Esophagus (tissue), 2 donors: Measurements from ENCODE around the gene DHTKD1. TPM values are rescaled to one million over a fixed set of nuclear protein-coding genes. Genes with fewer than 3 reads are reported as not detected.

Source experiments
- H3K27ac ChIP-seq, 2 donors: one replicate each; pipeline ENCODE4 v1.5.1; 2013; ENCODE audit warnings: low read depth in 2 of 2, mild to moderate bottlenecking in 2 of 2, inconsistent platforms in 1 of 2, low read length in 1 of 2, moderate library complexity in 1 of 2
- H3K27me3 ChIP-seq, 2 donors: one replicate each; pipeline ENCODE4 v1.6.1; 2013; ENCODE audit warnings: low read length in 2 of 2, control low read depth in 1 of 2, mild to moderate bottlenecking in 1 of 2; ENCODE audit not compliant: insufficient read depth in 2 of 2, control insufficient read depth in 1 of 2
- H3K36me3 ChIP-seq, 2 donors: one replicate each; pipeline ENCODE4 v1.6.1; 2013; ENCODE audit warnings: low read length in 1 of 2; ENCODE audit not compliant: control insufficient read depth in 2 of 2, insufficient read depth in 2 of 2
- H3K4me1 ChIP-seq, 2 donors: one replicate each; pipeline ENCODE4 v1.6.1; 2013; ENCODE audit warnings: low read length in 1 of 2; ENCODE audit not compliant: control insufficient read depth in 2 of 2, insufficient read depth in 2 of 2
- H3K4me3 ChIP-seq, 2 donors: one replicate each; pipeline ENCODE4 v1.5.1; 2013; ENCODE audit warnings: low read length in 2 of 2, mild to moderate bottlenecking in 2 of 2, low read depth in 1 of 2, moderate library complexity in 1 of 2
- H3K9me3 ChIP-seq, 2 donors: one replicate each; pipeline ENCODE4 v1.6.1; 2013; ENCODE audit warnings: mild to moderate bottlenecking in 2 of 2, low read depth in 1 of 2, low read length in 1 of 2, moderate library complexity in 1 of 2; ENCODE audit not compliant: control insufficient read depth in 2 of 2, insufficient read depth in 1 of 2
- WGBS, 2 donors: extraction: QIAGEN DNeasy Blood & Tissue Kit; methylation state at CpG; one replicate each; pipeline ENCODE4 v1.1.7; 2013; 5-methylcytosine and 5-hydroxymethylcytosine counted together
- polyA plus RNA-seq, 2 donors: library from polyadenylated mRNA; stranded (reverse); fragments of 200-250 nt; gene quantifications; one replicate each; pipeline ENCODE4 v1.2.3, GENCODE V29; 2013
- donor health status: healthy with polysubstance abuse.
- donor health status: Bipolar disorder and iron deficiency.

Gene DHTKD1
- polyA plus RNA-seq, 2 donors: 6.3 to 6.6 TPM

DNA sequence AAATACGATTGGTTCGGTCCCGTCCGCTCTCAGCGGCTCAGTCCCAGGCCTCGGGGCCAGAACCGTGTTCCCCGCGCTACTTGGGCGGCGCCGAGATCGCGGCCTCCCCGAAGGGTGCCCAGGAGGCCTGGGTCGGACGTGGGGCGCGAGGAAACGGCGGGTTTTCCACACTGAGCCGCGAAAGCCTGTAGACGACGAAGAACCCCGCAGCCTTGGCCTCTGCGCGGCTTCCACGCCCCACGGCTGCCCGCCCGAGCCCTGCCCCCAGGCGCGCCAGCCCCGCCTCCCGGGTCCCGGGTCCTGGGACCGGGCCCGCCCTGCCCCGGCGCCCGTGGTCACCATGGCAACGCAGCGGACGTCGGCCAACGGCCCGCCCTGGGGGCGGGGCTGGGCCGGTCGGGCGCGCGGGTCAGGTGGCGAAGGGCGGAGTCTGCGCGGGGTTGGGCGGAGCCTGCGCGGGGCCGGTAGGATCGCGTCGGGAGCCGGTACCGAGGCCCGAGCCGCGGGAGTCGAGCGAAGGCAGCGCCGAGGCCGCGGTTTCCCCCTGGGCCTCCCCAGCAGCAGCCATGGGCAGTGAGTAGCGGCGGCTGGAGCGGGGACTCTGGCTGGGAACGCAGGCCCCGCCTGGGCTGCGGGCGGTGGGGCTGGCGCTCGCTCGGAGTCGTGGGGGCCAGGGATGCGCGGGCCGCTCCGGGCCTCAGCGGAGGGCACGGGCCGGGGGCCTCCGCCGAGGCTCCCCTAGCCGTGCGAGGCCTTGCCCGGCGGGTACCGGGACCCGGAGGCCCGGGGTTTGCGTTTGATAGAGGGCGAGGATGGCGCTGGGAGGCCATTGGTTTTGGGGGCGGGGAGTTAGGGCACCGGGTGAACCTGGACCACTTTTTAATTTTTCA, 60.7 kb downstream of the DHTKD1 start, which contains the start of gene SEC61A2:
SEC61A2 (plus strand) TSS at position 456 of the 890 bp plus-strand sequence; CDS start at position 567, 111 bp downstream.
- H3K9me3 ChIP-seq: no peaks in the 10 kb centered on the region
- no peaks in the 10 kb centered on the region for H3K4me1 ChIP-seq
- no peaks in the 10 kb centered on the region for H3K36me3 ChIP-seq
- peak within 1 kb of the TSS; percentile 71 to 90 for H3K4me3 ChIP-seq
- peak within 1 kb of the TSS; percentile 97 for H3K27ac ChIP-seq
- no peaks in the 10 kb centered on the region for H3K27me3 ChIP-seq
- WGBS, 2 donors: 0 to 1% methylated on average over 91 to 108 of the region's 108 CpGs

DNA sequence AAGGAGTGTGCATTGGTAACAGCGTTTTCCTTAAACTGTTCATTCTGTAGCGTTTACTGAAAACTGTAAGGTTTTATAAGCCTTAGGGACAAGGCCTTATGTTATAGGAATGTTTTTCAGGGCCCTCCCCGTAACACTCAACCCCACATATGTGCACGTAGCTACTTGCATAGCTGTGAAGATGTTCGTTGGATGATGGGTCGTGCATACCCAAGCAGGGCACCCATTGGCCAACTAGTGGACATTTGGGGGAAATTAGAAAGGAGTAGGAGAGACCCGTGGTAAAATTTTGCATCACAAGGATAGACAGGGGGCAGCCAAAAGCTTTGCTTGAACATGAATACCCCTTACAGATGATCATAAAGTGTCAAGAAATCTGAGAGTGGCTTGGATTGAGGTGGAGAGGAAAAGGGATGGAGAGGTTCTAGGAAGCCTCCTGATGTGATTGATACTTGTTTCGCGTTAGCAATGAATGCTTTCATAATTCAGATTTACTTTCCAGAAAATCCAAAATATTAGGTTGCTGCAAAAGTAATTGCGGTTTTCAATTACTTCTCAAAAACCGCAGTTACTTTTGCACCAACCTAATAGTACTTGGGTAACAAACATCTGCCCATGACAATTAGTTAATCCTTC, 61.6 kb downstream of the DHTKD1 start:
- H3K9me3 ChIP-seq: no peaks in the 10 kb centered on the region
- 30% methylated on average over 11 of the region's 11 CpGs for WGBS, 2 donors
- no peak overlapping the region for H3K27ac ChIP-seq
- no peaks in the 10 kb centered on the region for H3K27me3 ChIP-seq
- no peaks in the 10 kb centered on the region for H3K36me3 ChIP-seq
- H3K4me1 ChIP-seq: no peaks in the 10 kb centered on the region
- peak overlapping the region; percentile 71 to 90 for H3K4me3 ChIP-seq

DNA sequence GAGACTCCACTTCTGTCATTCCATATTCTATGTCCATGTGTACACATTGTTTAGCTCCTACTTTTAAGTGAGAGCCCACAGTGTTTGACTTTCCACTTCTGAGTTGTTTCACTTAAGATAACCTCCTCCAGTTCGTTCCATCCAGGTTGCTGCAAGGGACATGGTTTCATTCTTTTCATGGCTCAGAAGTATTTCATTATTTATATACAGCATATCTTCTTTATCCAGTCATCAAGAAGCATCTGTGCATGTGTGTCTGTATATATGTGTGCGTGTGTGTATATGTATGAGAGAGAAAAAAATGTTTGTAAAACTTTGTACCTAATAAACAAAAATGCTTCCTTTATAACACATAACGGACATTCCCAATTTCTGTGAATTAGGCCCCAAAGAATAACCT, 66.9 kb downstream of the DHTKD1 start:
- Histone ChIP-seq H3K27me3 (no peaks in the 10 kb centered on the region), H3K4me1 (no peaks in the 10 kb centered on the region), H3K27ac (no peak overlapping the region), H3K36me3 (no peaks in the 10 kb centered on the region), H3K4me3 (no peak overlapping the region), H3K9me3 (no peaks in the 10 kb centered on the region)
- WGBS, 2 donors: 77 to 87% methylated on average over 3 of the region's 3 CpGs

DNA sequence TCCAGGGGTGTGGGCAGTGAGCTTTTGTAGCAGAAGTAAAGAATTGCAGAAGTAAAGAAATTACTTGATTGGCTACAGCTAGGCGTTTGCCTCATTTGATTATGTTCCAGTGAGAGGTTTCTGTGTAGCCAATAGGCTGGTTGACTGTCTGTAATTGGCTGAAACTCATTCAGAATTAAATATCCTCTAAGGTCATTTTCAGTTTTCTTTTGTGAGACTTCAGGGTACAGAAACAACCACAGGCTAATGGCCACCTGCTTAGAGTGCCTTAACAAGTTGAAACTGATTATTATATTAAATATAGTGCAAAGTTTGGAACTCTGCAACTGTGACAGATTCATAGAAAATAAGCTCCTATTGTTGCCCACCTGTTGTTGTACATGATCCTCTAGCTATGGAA, 71.3 kb downstream of the DHTKD1 start:
- no peaks in the 10 kb centered on the region for H3K4me1 ChIP-seq
- WGBS, 2 donors: 73 to 93% methylated on average over 1 of the region's 1 CpG

DNA sequence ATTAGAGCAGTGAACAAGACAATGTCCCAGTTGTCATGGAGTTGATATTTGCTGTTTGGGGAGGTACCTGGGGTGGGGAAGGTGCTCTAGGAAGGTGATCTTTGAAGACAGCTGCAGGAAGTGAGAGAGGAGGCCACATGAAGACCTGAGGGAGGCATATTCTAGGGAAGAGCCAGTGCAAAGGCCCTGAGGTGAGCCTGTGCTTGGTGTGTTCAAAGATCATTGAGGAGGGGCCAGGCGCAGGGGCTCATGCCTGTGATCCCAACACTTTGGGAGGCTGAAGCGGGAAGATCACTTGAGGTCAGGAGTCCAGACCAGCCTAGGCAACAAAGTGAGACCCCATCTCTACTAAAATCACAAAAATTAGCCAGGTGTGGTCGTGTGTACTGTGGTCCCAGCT, 75.8 kb downstream of the DHTKD1 start:
- Histone ChIP-seq H3K27ac (no peak overlapping the region), H3K27me3 (no peaks in the 10 kb centered on the region), H3K9me3 (no peaks in the 10 kb centered on the region), H3K4me1 (no peaks in the 10 kb centered on the region), H3K36me3 (peaks cover 11 to 14% of the 10 kb centered on the region in 2 donors), H3K4me3 (no peak overlapping the region)
- WGBS, 2 donors: 95 to 96% methylated on average over 3 of the region's 3 CpGs

More for the DNA sequence above, 71.3 kb downstream of the DHTKD1 start:
- no peaks in the 10 kb centered on the region for H3K27me3 ChIP-seq
- H3K27ac ChIP-seq: no peak overlapping the region
- no peaks in the 10 kb centered on the region for H3K9me3 ChIP-seq
- peaks cover 11 to 12% of the 10 kb centered on the region in 2 donors for H3K36me3 ChIP-seq
- no peak overlapping the region for H3K4me3 ChIP-seq

DNA sequence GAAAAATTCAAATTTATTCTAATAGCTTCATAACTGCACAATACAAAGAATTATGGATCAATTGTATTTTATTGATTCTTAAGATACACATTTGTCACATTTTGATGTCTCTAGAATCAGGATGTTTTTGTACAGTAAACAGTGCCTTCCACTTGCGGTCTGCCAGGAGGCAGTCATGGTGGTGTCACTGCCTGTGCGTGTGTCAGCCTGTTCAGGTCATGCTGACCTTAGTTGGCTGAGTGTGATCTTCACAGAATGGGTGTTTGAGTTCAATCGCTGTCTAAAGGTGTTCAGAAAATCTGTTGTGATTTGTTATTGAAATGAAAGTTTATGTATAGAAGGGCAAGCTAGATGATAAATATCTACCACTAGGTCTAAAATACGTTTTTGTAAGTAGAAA, 81.4 kb downstream of the DHTKD1 start:
- no peak overlapping the region for H3K27ac ChIP-seq
- no peaks in the 10 kb centered on the region for H3K27me3 ChIP-seq
- H3K4me3 ChIP-seq: no peak overlapping the region
- H3K36me3 ChIP-seq: peaks cover 0 to 2% of the 10 kb centered on the region in 2 donors
- H3K9me3 ChIP-seq: no peaks in the 10 kb centered on the region
- WGBS, 2 donors: 65 to 81% methylated on average over 4 of the region's 4 CpGs
- no peaks in the 10 kb centered on the region for H3K4me1 ChIP-seq

DNA sequence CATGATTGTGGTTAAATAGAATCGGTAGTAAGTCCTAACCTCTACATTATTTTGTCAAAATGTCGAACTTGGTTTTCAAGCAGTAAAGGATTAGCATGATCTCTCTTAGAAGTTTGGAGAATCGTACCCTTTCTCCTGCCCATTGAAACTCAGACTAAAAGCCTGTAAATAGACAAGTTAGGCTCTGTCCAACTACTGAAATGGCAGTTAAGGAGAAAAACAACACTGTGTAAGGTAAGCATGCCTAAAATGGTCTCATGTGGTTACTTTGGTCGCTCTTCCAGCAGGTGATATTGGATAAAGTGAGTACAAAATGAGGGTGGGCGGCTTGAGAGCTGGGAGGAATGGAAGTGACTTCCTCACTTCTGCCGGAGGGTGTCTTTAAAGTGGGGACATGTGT, 85.8 kb downstream of the DHTKD1 start:
- 92% methylated on average over 6 of the region's 6 CpGs for WGBS, 2 donors
- H3K27me3 ChIP-seq: no peaks in the 10 kb centered on the region
- H3K27ac ChIP-seq: no peak overlapping the region
- no peak overlapping the region for H3K4me3 ChIP-seq
- peaks cover 0 to 2% of the 10 kb centered on the region in 2 donors for H3K36me3 ChIP-seq
- no peaks in the 10 kb centered on the region for H3K4me1 ChIP-seq
- no peaks in the 10 kb centered on the region for H3K9me3 ChIP-seq

DNA sequence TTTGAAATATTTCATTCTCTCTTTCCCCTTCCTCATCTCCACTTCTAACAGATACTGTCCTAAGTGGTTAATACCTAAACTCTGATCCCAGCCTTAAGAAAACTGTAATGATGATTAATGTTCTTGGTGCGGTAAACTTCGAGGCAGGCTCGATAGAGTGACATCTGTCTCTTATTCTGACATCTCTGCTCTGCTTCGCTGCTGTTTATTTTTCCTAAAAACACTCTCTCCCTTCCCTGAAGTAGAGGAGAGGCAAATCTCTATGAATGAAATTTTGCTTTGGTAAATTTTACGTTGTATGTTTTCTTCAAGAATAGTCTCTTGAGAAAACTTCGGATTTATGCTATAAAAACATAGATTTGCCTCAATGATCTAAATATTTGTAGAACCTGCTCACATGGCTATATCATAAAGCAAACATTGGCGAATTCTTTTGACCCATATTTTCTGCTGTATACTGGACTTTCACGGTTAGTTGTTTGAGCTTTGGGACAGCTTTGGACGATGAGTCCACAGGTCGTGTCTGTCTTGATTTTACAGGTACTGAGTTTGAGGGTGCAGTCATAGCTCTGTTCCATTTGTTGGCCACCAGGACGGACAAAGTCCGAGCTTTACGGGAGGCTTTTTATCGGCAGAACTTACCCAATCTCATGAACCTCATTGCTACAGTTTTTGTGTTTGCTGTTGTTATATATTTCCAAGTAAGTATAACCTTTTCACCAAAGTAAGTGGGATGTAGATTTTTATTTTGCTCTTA, 87.8 kb downstream of the DHTKD1 start:
- H3K4me1 ChIP-seq: no peaks in the 10 kb centered on the region
- H3K9me3 ChIP-seq: no peaks in the 10 kb centered on the region
- H3K36me3 ChIP-seq: peaks cover 0 to 8% of the 10 kb centered on the region in 2 donors
- 80 to 85% methylated on average over 14 of the region's 14 CpGs for WGBS, 2 donors
- no peaks in the 10 kb centered on the region for H3K27me3 ChIP-seq
- no peak overlapping the region for H3K27ac ChIP-seq
- H3K4me3 ChIP-seq: no peak overlapping the region

DNA sequence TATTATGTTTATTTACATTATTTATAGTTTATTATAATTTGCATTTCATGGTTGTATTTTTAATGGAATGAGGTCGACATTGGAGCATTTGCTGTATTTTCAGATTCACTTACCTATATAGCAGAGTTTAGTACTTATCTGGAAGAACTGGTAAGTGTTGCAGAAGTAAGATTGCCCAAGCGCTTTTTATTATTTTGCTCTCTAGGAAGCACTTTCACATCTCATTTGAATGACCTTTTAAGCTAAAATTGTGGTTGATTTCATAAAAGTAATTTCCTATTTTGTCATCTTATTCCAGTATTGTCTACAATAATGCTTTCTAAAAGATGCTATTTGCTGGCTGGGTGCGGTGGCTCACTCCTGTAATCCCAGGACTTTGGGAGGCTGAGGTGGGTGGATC, 89.4 kb downstream of the DHTKD1 start:
- Histone ChIP-seq H3K4me3 (no peak overlapping the region), H3K27me3 (no peaks in the 10 kb centered on the region), H3K4me1 (no peaks in the 10 kb centered on the region), H3K36me3 (peaks cover 5 to 10% of the 10 kb centered on the region in 2 donors), H3K27ac (no peak overlapping the region), H3K9me3 (no peaks in the 10 kb centered on the region)
- WGBS, 2 donors: 90 to 92% methylated on average over 3 of the region's 3 CpGs
